Measurements from ENCODE around the gene TPST1.
"Not testable (repeated sequence)": the region's sequence is repeated elsewhere in the genome, so short reads cannot be mapped to it uniquely, and the experiment has no call there.

The TPST1 gene

DNA sequence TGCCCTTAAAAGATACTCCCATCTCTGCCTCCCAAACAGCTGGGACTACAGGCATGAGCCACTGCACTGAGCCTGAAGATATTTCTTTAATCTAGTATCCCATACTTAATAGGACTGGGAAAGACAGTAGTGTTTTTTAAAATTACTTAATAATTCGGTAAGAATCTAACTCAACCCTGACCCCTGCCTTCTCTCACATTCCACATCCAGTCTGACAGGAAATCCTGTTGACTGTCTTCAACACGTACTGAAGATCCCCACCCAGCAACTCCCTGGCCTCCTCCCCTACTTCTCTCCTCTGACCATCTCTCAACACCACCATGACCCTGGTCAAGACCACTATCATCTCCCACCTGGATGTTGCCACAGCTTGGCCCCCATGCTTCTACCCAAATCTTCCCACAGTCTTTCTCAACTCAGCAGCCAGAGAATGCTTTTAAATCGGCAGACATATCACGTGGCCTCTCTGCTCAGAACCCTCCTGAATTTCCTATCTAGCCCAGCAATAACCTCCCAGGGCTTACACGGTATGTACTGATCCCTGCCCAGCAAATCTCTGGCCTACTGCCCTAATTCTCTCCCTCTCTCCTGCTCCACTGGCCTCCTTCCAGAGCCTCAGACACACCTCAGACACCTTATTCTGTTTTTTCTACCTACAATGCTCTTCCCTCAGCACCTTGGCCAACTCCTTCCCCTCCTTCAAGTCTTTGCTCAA is 180.2 kb downstream of the TPST1 start:
- DNase-seq: not testable (repeated sequence)

DNA sequence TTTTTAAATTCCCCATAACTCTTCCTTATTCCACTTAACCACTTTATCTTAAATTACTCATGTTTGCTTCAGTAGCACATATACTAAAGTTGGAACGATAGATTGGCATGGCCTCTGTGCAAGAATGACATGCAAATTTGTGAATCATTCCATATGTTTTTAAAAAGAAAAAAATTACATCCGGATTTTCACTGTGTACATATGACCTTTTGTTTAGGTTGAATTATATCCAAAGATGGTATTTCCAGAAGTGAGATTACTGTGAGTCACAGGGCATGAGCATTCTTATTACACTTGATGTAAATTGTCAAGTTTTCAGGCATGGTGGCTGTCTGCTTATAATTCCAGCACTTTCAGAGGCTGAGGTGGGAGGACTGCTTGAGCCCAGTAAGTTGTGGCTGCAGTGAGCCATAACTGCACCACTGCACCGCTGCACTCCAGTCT is 190.0 kb downstream of the TPST1 start:
- DNase-seq: not testable (repeated sequence)

DNA sequence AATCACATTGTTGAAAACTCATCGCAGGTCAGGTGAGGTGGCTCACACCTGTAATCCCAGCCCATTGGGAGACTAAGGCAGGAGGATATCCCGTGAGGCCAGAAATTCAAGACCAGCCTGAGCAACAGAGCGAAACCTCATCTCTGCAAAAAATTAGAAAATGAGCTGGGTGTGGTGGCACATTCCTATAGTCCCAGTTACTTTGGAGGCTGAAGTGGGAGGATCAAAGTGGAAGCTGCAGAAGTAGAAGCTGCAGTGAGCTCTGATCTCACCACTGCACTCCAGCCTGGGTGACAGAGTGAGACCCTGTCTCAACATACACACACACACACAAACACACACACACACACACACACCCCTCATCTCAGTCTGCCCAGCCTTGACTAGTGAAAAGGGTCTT is 190.9 kb downstream of the TPST1 start:
- DNase-seq: not testable (repeated sequence)

DNA sequence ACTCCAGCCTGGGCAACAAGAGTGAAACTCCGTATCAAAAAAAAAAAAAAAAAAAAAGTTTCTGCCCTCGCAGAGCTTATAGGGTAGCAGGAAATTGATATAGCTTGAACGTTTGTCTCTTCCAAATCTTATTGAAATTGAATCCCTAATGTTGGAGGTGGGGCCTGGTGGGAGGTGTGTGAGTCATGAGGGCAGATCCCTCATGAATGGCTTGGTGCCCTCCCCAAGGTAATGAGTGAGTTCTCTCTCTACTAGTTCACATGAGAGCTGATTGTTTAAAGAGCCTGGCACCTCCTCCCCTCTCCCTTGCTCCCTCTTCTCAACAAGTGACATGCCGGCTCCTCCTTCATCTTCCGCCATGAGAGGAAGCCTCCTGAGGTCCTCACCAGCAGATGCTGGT is 193.7 kb downstream of the TPST1 start:
- not testable (repeated sequence) for DNase-seq

DNA sequence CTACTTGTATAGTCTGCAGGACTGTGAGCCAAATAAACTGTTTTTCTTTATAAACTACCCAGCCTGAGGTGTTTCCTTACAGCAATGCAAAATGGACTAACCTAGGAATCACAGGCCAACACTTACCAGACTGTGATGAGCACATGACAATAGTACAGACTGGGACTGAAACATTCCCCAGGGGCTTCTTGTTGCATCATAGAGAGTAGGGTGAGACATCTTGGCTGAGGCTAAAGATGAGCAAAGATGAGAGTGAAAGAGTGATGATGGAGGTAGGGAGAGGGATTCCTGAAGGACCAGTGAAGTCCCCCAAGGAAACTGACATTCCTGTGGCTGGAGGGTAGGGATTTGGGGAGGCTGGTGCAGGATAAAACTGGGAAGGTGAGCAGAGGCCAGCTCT is 194.4 kb downstream of the TPST1 start:
- DNase-seq: no peak

DNA sequence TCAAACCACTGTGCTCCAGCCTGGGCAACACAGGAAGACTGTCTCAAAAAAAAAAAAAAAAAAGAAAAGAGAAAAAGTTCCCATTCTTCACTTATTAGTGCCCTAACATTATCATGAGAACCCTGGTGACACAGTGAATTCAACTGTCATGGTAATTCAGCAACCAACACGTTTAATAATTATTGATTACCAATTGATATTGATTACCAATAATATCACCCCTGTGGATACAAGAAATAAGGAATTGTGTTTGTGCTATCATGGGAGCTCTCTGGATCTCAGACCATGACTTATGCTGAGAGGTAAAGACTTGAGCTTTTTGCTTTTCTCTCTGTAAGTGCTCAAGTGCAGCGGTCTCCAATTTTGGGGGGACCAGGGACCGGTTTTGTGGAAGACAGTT is 195.3 kb downstream of the TPST1 start:
- no peak for DNase-seq

DNA sequence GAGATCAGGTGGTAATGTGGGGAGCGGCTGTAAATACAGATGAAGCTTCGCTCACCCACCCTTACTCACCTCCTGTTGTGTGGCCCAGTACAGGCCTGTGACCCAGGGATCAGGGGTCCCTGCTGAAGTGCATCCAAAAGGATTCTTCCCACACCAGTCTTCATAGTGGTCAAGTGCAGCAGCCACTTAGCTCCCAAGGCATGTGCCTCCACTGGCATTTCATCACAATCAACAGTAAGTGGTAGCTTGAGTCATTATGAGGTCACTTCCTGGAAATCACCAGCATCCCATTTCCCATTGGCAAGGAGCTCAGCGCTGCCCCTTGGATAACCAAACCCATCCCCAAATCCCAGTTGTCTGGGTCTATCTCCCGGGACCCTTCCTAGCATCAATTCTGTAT is 196.0 kb downstream of the TPST1 start:
- DNase-seq: not testable (repeated sequence)

DNA sequence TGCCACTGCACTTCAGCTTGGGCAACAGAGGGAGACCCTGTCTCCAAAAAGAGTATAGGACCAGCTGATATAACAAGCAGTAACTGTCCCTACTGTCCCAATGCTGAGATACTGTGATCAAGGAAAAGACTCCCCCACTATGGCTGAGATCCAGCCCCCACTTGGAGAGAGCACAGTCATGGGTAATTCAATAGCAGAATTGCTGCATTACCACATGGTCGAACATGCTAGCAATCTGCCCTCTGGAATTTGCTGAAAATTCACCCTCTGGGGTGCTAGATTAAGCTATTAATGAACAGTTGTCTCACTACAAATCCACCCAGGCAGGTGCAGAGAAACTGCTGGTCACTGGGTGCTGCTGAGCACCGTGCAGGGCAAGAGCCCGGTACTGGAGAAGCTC is 196.8 kb downstream of the TPST1 start:
- DNase-seq: not testable (repeated sequence)

DNA sequence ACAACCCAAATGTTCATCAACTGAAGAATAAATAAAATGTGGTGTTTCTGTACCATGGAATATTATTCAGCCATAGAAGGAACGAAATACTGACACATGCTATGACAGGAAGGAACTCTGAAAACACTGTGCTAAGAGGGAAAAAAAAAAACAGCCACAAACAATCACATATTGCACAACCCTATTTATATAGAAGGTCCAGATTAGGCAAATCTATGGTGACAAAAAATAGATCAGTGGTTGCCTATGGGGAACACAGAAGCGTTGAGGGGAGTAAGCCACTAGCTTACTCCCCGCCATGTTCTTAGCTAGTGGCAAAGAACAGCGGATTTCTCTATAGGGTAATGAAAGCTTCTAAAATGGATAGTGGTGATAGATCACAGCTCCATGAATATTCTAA is 198.4 kb downstream of the TPST1 start:
- no peak for DNase-seq

DNA sequence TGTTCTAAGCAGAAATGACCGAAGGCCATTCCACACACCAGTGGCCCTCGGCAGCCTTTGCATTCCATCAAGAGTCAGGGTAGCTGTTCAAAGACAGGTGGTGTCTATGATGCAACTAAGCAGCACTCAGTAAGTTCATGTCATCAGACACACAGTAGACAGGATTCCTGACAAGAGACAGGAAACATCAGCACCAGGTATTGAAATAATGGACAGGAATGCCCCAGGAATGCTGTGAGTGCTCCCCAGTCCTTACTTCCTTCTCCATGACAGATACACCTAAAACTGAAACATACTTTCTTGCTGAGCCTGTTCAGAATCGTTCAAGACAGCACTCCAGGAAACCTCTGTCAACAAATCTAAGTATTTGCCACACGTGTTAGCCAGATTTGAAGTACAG is 204.4 kb downstream of the TPST1 start:
- no peak for DNase-seq
